Measurements from ENCODE around the gene ECHDC3.

- TF ChIP-seq CTCF (IDR thresholded peaks at IDR 0.05) = no peak
- no peak for TF ChIP-seq POLR2A (IDR thresholded peaks at IDR 0.05)
These were observed 56.9 kb downstream of the ECHDC3 start for GRCh38 chr10:11798845-11799735.

All from adrenal gland (tissue), 5 donors.